NOMO-1 treated with dmso at 0.1 percent for 144 hours (cell line): Measurements from ENCODE around the gene LIME1.

Experiments
- DNase-seq: peaks from one replicate; lab custom pipeline; 2025; ENCODE audit not compliant: unreplicated experiment; lab: John Stamatoyannopoulos, UW

Gene LIME1

DNA sequence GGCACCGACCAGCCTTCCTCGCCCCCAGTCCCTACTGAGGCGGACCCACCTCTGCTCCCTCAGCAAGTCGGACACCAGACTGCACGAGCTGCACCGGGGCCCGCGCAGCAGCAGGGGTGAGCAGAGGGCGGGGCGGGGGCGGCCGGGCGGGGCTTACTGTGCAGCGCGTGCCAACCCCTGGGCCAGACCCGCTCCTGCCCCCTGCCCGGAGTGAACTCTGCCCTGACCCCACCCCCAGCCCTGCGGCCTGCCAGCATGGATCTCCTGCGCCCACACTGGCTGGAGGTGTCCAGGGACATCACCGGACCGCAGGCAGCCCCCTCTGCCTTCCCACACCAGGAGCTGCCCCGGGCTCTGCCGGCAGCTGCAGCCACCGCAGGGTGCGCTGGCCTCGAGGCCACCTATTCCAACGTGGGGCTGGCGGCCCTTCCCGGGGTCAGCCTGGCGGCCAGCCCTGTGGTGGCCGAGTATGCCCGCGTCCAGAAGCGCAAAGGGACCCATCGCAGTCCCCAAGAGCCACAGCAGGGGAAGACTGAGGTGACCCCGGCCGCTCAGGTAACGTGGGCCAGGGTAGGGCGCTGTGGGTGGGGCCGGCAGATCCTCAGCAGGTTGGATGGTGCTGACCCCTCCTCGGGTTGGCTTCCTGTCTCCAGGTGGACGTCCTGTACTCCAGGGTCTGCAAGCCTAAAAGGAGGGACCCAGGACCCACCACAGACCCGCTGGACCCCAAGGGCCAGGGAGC is 1.7 kb downstream of the LIME1 start:
- no peak for DNase-seq

DNA sequence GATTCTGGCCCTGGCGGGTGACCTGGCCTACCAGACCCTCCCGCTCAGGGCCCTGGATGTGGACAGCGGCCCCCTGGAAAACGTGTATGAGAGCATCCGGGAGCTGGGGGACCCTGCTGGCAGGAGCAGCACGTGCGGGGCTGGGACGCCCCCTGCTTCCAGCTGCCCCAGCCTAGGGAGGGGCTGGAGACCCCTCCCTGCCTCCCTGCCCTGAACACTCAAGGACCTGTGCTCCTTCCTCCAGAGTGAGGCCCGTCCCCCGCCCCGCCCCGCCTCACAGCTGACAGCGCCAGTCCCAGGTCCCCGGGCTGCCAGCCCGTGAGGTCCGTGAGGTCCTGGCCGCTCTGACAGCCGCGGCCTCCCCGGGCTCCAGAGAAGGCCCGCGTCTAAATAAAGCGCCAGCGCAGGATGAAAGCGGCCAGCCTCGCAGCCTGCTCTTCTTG is 2.2 kb downstream of the LIME1 start:
- DNase-seq: no peak

DNA sequence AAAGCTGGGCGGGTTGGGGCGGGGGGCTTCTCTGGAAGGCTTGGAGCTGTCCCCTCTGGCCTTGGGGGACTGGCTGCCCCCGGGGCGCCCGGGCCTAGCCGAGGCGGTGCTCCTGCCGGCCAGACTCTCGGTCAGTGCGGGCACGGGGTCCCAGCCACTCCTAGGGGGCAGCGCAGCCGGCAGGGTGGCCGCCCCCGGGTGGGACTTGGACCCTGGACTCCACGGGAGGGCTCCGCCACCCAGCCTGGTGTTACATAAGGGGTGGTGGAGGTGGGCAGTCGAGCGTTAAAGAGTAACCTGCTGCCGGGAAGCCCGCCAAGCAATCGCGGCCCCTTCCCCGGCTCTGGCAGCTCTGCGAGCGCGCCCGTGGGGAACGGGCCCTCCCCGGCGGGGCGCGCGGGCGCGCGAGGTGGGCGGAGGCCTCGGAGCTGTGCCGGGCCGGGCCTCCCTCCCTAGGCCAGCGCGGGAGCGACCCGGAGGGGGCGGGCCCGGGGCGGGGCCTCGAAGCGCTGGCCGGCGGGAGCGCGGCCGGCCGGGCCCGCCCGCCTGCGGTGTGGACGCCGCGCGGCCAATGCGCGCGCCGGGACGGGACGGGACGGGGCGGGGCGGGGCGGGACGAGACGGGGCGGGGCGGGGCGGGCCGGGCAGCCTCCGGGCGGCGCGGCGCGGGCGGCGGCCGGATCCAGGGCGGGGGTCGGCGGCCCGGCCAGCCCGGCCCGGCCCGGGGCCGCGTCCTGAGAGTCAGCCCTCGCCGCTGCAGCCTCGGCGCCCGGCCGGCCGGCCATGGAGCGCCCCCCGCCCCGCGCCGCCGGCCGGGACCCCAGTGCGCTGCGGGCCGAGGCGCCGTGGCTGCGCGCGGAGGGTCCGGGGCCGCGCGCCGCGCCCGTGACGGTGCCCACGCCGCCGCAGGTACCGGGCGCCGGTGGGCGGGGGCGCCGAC is 2.9 kb downstream of the LIME1 start, which contains the start of gene SLC2A4RG:
TSS of gene SLC2A4RG (plus strand) at position 647 of the 940 bp plus-strand sequence. CDS start at position 784, 137 bp downstream.
- peak; percentile 59 for DNase-seq

DNA sequence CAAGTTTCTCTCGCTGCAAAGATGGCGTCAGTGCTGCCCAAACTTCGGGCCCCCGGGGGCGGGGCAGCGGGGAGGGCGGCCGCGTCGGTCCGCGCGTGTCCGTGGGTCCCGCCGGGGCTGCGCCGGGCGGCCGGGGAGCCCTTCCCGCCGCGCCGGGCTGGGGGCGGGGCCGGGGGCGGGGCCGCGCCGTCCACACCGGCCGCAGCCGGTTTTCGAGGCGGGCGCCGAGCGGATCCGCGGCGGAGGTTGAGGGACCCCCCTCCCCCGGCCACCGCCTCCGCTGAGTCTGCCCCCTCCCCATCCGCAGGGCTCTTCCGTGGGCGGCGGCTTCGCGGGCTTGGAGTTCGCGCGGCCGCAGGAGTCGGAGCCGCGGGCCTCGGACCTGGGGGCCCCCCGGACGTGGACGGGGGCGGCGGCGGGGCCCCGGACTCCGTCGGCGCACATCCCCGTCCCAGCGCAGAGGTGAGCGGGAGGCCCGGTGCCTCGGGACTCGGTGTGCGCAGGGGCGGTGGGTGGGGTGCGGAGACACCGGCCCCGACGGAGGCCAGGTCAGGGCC is 3.7 kb downstream of the LIME1 start:
- DNase-seq: no peak

DNA sequence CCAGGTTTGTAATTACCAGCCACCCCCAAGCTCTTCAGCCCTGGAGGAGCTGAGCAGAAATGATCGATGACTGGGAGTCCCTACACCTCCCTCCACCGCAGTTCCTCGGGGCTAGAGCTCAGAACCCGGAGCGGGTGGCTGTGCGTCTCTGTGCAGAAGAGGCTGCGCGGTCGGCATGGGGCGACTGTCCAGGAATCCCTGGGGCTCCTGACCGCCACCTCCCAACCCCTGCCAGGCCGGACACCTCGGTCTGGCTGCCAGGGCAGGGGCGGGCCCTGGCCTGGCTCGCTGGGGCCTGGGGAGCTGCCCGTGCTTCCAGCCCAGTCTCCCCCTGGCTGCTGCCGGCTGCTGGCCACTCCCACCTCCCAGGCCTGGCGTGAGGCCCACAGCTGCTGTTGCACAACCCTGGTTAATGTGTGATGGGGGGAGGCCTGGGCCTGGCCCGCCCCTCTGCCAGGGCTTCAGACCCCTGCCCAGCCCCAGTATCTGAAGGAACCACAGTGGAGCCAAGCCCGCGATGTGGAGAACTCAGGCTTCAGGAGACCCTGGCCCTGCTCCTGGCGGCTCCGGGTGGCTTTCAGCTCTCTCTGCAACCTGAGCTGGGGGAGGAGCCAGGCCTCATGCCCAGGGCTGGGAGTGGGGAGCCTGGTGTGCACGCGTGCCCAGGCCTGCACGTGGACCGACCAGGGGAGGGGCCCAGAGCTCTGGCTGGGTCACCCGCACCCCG is 4.3 kb downstream of the LIME1 start:
- DNase-seq: peak; percentile 63

DNA sequence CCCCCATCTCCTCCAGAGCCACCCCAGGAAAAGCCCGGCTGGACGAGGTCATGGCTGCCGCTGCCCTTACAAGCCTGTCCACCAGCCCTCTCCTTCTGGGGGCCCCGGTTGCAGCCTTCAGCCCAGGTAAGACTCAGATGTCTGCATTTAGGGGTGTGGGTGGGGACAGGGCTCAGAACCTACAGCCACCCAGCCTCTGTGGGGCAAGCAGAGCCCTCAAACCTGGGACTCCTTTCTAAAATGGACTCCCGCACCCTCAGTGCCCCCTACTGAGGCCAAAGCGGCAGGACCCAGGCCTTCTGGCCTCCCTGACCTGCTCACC is 4.9 kb downstream of the LIME1 start:
- no peak for DNase-seq

DNA sequence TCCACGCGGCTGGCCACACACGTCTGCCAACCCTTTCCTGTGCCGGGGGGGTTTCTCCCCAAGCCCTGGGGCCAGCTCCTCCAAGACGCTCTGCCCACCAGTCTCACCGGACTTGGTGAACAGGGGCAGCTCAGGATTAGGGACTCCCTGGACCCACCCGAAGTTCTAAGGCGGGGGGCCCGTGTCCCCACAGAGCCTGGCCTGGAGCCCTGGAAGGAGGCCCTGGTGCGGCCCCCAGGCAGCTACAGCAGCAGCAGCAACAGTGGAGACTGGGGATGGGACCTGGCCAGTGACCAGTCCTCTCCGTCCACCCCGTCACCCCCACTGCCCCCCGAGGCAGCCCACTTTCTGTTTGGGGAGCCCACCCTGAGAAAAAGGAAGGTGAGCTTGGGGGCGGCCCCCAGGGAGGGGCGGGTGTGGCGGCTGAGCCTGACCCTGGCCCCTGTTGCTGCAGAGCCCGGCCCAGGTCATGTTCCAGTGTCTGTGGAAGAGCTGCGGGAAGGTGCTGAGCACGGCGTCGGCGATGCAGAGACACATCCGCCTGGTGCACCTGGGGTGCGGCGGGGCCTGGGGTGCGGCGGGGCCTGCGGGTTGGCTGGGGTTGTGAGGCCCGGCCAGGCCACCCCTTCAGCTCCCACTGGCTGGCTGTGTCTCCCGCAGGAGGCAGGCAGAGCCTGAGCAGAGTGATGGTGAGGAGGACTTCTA is 5.4 kb downstream of the LIME1 start:
- DNase-seq: no peak

DNA sequence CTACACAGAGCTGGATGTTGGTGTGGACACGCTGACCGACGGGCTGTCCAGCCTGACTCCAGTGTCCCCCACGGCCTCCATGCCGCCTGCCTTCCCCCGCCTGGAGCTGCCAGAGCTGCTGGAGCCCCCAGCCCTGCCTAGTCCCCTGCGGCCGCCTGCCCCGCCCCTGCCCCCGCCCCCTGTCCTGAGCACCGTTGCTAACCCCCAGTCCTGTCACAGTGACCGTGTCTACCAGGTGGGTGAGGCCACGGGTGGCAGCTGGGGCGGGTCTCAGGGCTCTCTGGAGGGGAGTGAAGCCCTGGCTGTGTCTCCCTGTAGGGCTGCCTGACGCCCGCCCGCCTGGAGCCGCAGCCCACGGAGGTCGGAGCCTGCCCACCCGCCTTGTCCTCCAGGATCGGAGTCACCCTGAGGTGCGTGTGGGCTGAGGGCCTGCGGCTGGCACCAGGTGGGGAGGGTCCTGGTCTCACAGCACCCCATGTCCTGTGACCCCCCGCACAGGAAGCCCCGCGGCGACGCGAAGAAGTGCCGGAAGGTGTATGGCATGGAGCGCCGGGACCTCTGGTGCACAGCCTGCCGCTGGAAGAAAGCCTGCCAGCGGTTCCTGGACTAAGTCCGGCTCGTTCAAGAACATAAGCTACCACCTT is 6.0 kb downstream of the LIME1 start:
- no peak for DNase-seq

DNA sequence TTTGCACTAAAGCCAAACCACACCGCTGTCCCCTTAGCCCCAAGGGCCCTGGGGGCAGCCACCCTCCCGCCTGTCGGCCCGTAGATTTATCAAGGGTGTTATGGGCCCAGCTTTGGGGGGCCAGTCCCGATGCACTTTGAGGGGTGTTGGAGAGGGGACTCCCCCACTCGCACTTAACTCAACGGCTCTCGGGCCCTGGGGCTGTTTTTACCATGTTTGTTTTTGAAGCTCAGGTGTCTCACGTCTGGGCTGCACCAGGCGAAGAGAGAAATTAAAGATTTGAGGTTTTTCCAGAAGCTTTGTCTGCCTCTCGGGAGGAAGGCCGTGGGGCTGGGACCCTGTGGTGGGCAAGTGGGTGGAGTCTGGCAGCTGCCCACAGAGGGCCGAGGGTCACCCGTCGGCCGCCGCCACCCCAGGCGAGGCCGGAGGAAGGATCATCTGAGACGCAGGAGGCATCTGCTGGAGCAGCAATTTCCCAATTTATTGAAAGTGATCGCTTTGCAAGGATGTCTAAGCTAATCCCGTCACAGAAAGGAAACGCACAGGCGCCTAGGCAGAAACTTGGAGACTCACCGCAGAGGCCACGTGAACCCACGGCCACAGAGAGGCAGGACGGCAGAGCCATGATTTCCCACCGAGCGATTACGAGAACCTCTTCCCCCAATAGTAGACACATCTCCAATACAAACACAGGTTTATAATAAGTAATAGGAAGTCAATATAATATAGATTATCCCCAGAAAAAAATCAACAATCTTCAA is 6.9 kb downstream of the LIME1 start:
- DNase-seq: no peak

DNA sequence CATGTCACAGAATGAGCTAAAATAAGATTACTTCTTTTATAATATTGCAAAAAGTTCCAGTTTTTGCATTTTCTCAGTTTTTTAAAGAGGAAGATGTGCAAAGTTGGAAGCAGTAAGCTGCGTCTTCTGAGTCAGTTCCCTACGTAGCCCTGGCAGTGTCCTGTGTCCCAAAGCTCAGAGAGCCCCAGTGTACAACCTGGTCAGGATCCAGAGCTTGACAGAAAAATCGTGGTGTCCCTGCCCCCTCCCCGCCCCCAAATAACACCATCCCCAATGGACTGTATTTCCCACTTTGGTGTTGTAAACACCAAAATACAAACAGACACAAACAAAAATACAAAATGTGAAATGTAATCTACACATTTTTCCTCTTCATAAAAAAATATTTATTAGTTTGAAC is 7.7 kb downstream of the LIME1 start:
- no peak for DNase-seq

DNA sequence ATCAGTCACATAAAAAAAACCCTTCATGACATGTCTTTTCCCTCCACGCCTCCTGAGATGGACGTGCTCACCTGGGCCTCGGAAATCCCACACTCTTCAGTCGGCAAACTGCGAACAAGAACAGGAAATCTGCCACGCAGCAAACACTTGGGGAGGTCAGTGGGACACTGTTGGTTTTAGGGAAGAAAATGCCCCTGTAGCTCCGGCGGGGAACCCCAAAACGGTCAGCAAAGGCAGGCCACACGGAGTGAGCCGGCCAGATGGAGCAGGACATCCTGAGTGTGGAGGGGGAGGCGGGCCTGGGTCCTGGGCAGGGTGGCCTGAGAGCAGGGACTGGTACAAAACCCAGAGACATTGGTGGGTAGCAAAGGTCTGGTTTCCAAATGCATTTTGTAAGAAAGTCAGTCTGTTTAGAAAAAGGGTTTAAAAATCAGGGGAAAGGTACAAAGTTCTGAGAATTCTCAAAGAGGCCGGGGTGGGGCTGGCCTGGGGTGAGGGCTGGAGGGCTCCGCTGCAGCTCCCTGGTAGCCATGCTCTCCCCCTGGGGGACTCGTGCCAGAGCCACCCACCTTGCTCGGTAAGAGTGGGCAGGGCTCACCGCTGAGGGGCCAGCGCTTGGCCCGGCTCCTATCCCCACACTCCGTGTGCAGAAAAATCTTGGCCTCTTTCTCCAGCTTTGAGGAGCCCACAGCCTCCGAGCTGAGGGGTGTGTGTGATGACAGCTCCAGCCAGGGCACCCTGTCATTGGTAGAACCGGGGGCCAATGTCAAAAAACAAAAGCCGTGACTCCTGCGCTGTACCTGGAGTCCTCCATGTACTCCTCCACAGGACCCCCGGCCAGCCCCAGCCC is 8.3 kb downstream of the LIME1 start:
- DNase-seq: no peak

DNA sequence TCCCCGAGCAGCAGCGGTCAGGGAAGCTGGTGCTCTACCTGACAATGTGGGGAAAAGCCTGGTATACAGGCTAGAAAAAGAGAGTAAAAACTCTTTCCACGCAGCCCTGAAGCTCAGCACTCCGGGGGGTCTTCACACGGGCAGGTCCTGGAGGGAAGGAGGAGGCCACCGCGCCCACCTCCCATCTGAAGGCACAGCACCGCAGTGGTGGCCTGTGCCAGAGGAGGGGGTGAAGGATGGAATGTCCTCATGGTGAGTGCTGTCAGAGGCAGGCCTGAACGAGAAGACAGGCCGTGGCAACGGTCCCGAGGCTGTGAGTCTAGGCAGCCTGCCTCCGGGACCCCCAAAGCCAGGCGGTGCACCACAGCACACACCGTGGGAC is 9.0 kb downstream of the LIME1 start:
- no peak for DNase-seq

DNA sequence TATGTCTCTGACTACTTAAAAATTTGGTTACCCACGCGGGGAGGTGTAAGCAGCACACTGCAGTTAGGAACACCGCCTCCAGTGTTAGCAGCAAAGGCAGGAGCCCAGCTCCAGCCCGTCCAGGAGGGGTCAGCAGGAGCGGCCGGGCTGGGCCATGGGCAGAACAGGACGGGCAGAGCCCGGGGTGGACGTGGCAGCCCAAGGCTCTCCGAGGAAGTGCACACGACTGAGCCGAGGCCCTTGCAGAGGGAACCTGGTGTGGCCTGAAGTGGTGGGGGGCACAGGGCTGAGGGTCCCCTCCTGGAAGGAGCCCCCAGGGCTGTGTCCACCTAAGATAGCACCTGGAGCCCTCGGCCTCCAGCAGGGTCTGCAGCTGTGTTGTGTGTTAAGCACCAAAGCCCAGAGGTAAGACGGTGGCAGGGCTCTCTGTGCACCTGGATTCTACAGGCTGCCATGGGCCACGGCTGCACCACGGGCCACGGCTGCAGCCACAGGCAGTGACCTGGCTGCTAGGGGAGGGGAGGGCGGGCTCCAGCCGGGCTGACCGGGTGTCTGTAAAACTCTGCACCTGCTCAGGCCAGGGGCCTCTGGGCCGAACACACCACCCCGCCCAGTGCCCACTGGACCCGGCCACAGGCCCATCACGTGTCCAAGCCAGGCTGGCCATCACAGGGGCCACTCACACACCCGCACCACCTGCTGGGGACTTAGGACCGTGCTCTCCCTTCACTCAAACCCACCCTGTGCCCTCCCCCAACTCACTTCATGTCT is 9.7 kb downstream of the LIME1 start:
- no peak for DNase-seq

DNA sequence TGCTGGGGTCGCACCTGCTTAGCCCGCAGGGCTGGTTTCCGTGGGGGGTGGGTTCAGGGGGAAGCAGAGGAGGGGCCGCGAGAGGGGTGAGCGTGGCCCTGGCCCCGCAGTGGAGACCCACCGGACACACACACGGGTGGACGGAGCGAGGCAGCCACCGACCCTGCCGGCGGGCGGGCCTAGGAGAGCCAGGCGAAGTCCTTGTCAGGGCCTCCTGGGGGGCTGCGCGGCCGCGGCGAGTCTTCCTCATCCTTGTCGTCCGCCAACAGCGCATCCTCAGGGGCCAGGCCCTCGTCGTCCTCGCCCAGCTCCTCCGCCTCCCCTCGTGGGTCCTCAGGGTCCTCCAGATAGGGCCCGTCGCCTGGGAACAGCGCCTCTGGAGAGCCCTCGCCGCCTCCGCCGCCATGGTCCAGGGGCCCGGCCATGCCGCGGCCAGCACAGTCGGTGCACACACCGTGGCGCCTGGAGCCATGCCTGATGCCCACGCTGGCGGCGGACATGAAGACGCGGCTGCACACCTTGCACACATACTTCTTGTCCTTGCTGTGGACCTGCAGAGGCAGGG is 10.4 kb downstream of the LIME1 start:
- DNase-seq: no peak

DNA sequence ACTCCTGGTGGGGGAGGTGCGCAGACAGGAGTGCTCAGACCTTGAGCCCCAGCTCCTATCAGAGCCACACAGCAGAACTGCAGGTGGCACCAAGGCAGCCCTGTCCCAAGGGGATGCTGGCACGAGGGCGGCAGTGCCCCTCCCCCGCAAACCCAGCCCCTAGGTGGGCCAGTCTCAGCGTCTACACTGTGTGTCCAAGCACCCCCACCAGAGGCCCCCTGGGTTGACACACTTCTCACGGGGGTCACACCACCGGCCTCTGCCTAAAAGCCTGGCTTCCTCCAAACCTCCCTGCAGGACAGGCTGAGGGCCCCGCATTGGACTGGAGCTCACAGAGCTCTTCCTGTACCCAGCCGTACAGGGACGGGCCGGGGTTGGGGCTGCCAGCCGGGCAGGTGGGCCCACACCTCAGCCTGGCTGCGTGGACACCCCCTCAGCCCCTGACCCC is 11.2 kb downstream of the LIME1 start:
- no peak for DNase-seq

DNA sequence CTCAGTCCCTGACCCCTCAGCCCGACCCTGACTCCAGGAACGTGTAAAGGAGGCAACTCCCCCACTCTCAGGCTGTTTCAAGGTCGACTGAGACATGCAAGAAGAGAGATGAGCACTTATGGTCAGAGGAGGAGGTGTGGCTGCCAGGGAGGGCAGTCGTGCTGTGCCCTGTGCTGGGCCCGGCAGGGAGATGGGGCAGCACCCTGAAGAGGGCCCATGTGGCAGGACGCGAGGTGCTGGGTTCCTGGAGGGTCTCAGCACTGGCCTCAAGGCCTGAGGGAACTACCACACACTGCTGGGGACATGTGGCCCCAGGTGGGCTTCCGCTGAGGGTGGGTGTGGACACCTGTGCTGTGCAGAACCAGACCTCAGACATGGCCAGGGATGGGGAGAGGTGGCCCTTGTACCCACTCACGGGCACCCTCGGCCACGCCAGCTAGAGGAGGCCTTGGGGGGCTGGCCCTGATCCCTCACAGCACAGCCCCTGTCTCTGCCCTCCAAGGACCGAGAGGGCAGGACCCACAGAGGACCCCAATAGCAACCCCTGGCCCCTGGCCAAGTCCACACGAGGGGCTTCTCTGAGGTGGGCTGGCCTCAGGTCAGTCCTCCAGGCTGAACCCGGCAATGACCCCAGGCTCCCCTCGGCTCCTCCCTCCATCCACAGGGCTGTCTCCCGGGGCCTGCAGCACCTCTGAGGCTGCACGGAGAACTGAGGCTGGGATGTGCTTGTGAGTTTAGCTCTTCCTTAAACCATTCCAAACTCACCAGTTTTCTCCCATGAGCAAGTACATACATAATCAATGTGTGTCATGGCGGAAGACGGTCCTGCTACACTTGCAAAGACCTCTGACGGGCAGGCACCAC is 11.8 kb downstream of the LIME1 start:
- no peak for DNase-seq

DNA sequence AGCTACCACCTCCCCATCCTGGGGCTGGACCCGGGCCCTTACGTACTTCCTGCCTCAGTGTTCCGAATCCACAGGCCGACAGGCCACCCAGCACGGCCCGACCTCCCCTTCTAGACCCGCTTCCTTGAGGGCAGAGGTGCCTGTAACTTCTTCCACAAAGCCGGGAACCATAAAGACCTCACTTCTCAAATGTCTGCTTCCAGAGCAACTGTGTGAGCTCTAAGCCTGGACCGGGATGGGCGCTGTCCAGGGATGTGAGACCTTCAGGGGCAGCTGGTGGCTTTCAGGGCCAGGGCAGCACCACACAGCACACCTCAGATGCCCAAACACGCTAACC is 12.4 kb downstream of the LIME1 start:
- DNase-seq: no peak
